ENCODE data around the gene EPS15. TPM values are rescaled to one million over a fixed set of nuclear protein-coding genes. Genes with fewer than 3 reads are reported as not detected.

EPS15 gene
- total RNA-seq, 1 donor from 2014 or later, result 20.6 TPM

- DNase-seq (ENCODE audit: low read depth), result no peak
- no peak for TF ChIP-seq CTCF (conservative IDR thresholded peaks at IDR 0.05; ENCODE audit: low read depth, low read length)
- H3K4me3 ChIP-seq (ENCODE audit: low read depth, low read length), result no peak overlapping the region
Observed at GRCh38 chr1:51445351-51446090, 73.5 kb downstream of the EPS15 start.

- no peak for DNase-seq (ENCODE audit: low read depth)
- TF ChIP-seq CTCF (conservative IDR thresholded peaks at IDR 0.05; ENCODE audit: low read depth, low read length), result no peak
- no peak overlapping the region for H3K4me3 ChIP-seq (ENCODE audit: low read depth, low read length)
Observed at GRCh38 chr1:51444534-51445192, 74.4 kb downstream of the EPS15 start.

- no peak overlapping the region for H3K4me3 ChIP-seq (ENCODE audit: low read depth, low read length)
- no peak for TF ChIP-seq CTCF (conservative IDR thresholded peaks at IDR 0.05; ENCODE audit: low read depth, low read length)
- DNase-seq (ENCODE audit: low read depth), result no peak
Observed at GRCh38 chr1:51444096-51444495, 75.0 kb downstream of the EPS15 start.

GRCh38 chr1:51443555-51443954 lies 75.5 kb downstream of the EPS15 start:
- TF ChIP-seq CTCF (conservative IDR thresholded peaks at IDR 0.05; ENCODE audit: low read depth, low read length), result no peak
- no peak overlapping the region for H3K4me3 ChIP-seq (ENCODE audit: low read depth, low read length)
- DNase-seq (ENCODE audit: low read depth), result no peak

GRCh38 chr1:51442616-51443015 lies 76.5 kb downstream of the EPS15 start:
- H3K4me3 ChIP-seq (ENCODE audit: low read depth, low read length), result no peak overlapping the region
- TF ChIP-seq CTCF (conservative IDR thresholded peaks at IDR 0.05; ENCODE audit: low read depth, low read length), result no peak
- DNase-seq (ENCODE audit: low read depth), result no peak

GRCh38 chr1:51442198-51442597 lies 76.9 kb downstream of the EPS15 start:
- no peak for DNase-seq (ENCODE audit: low read depth)
- H3K4me3 ChIP-seq (ENCODE audit: low read depth, low read length), result no peak overlapping the region
- no peak for TF ChIP-seq CTCF (conservative IDR thresholded peaks at IDR 0.05; ENCODE audit: low read depth, low read length)

GRCh38 chr1:51439895-51440294 lies 79.2 kb downstream of the EPS15 start:
- TF ChIP-seq CTCF (conservative IDR thresholded peaks at IDR 0.05; ENCODE audit: low read depth, low read length), result no peak
- DNase-seq (ENCODE audit: low read depth), result no peak
- H3K4me3 ChIP-seq (ENCODE audit: low read depth, low read length), result no peak overlapping the region

Measured in epithelial cell of proximal tubule (primary cell).